Fibroblast of skin of left quadriceps (primary cell): ENCODE data around the gene RAC2.
A peak's percentile ranks its signal among the peaks of the same experiment; 100 is the strongest.

ENCODE experiments used
- DNase-seq, 2 experiments: peaks; one replicate each; pipeline ENCODE4 v3.0.0-alpha.2; 2013; ENCODE audit warnings: low read depth in 2 of 2

Gene RAC2

GRCh38 chr22:37176464-37177061 is 67.5 kb downstream of the RAC2 start:
- peak; percentile 81 to 82 for DNase-seq

- DNase-seq, result no peak
Observed at GRCh38 chr22:37175414-37176281, 68.4 kb downstream of the RAC2 start.
